Hematopoietic multipotent progenitor cell treated with erythropoietin and hydrocortisone succinate and interleukin-3 and kit ligand, for 6 days (in vitro differentiated cells): ENCODE measurements around the gene DNA2.
"Not testable (repeated sequence)": the region's sequence is repeated elsewhere in the genome, so short reads cannot be mapped to it uniquely, and the experiment has no call there.

Source experiments
- DNase-seq: peaks from one replicate; pipeline ENCODE4 v3.0.0-alpha.2; 2015

The DNA2 gene, protein sequence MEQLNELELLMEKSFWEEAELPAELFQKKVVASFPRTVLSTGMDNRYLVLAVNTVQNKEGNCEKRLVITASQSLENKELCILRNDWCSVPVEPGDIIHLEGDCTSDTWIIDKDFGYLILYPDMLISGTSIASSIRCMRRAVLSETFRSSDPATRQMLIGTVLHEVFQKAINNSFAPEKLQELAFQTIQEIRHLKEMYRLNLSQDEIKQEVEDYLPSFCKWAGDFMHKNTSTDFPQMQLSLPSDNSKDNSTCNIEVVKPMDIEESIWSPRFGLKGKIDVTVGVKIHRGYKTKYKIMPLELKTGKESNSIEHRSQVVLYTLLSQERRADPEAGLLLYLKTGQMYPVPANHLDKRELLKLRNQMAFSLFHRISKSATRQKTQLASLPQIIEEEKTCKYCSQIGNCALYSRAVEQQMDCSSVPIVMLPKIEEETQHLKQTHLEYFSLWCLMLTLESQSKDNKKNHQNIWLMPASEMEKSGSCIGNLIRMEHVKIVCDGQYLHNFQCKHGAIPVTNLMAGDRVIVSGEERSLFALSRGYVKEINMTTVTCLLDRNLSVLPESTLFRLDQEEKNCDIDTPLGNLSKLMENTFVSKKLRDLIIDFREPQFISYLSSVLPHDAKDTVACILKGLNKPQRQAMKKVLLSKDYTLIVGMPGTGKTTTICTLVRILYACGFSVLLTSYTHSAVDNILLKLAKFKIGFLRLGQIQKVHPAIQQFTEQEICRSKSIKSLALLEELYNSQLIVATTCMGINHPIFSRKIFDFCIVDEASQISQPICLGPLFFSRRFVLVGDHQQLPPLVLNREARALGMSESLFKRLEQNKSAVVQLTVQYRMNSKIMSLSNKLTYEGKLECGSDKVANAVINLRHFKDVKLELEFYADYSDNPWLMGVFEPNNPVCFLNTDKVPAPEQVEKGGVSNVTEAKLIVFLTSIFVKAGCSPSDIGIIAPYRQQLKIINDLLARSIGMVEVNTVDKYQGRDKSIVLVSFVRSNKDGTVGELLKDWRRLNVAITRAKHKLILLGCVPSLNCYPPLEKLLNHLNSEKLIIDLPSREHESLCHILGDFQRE

DNA sequence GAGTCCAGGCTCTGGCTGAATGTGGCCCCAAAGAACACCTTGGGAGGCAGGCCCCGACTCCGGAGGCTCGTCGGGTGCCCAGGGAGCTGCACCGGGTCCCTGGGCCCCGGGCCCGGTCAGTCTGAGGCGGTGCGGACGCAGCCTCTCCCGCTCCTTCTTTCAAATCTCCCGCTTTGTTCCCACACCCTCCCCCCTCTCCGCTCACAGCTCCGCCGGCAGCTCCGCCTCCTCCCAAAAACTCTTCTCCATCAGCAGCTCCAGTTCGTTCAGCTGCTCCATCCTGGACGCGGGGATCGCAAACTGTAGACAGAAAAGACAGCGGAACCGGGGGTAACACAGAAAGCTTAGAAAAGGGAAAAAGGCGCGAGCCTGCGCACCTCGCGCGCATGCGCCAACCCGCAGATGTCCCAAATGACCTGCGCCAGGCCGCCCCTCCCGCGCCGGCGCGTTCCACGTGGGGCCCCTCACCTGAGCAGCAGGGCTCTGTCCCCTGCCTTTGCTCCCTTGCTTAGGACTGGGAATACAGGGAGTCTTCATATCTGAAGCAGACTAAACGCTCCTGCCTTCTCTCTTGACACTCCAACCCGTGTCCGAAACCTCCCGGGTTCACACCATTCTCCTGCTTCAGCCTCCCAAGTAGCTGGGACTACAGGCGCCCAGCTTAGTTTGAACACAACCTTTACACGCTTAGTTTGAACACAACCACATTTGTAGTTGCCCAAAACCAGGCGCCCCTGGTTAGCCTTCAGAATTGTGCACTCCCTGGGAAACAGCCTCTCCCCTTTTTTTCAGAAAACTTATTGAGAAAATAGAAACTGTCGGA is at the start of gene DNA2:
Gene DNA2, minus strand, starts transcription at position 388 of the 823 bp plus-strand sequence. Its CDS starts 109 bp downstream, at position 279.
- DNase-seq = peak; percentile 90

- not testable (repeated sequence) for DNase-seq
Measured at GRCh38 chr10:68518609-68519008, 46.8 kb upstream of the DNA2 start.

DNA sequence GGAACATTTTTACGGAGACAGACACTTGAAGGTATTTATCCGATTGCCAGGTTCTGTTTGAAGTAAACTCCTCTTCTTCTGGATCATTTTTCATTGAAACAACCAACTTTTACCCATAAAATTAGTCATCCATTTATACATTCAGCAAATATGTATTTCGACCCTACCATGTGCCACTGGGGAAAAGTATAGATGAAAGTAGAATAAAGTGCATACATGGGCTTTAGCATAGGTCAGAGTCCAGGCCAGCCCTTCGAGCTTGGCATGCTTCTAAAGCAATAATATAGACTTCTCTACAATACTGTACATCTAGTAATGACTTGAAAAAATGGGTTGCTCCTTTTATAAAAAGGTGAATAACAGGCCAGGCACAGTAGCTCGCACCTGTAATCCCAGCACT is 45.4 kb upstream of the DNA2 start:
- DNase-seq = no peak

DNA sequence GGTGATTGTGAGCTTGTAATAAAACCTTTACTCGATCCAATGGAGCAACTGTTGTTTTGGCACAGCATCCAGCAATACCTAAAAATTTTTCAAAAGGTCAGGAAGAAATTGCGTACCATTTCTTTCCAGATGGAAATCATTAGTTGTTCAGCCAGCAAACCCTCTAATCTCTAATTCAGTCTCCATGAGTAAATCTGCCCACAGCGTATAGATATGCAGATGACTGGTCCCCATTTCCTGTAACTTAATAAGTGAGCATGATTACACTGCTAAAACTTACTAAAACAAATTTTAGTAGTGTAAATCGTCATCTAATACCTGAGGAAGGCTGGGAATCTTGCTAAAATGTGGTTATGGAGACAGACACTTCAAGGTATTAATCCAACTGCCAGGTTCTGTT is 45.0 kb upstream of the DNA2 start:
- no peak for DNase-seq

GRCh38 chr10:68516216-68516615 is 44.4 kb upstream of the DNA2 start:
- DNase-seq = not testable (repeated sequence)

DNA sequence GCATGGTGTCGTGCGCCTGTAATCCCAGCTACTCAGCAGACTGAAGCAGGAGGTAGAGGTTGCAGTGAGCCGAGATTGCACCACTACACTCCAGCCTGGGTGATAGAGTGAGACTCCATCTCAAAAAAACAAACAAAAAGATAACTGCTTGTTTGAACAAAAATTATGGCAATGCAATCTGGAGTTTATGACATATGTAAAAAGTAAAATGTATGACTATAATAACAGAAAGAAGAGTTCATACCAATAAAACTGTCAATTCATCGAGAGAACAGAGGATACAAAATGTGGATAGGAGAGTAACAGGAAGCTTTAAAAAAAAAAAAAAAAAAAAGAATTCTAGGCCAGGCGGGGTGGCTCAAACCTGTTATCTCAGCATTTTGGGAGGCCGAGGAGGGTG is 36.3 kb upstream of the DNA2 start:
- DNase-seq = no peak

DNA sequence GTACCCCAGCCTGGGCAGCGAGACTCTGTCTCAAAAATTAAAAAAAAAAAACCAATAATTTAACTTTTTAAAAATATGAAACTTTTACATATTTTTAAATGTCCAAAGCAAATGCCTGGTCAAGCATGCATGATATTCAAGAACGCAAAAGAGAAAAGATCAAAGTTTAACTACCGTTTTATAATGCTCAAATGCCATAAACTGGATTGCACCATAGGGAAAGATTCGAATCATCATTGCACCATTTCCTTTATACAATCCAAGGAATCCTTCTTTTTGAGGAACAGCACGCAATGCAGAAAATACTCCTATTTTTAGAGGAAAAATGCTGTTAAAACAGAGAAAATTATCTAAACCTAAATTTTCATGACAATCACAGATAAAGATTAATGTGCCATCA is 34.6 kb upstream of the DNA2 start:
- DNase-seq = no peak

- DNase-seq = no peak
Measured at GRCh38 chr10:68502846-68503245, 31.1 kb upstream of the DNA2 start.

- DNase-seq = no peak
Measured at GRCh38 chr10:68501691-68502090, 29.9 kb upstream of the DNA2 start.

DNA sequence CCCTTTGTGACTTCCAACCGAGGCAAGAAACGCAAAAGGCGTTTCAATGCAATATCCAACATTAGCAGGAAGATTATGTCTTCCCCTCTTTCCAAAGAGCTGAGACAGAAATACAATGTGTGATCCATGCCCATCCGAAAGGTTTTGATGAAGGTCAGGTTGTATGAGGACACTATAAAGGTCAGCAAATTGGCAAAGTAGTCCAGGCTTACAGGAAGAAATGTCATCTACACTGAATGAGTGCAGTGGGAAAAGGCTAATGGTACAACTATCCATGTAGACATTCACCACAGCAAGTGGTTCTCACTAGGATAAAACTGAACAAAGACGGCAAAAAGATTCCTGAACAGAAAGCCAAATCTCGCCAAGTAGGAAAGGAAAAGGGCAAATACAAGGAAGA is 27.8 kb upstream of the DNA2 start:
- DNase-seq = no peak

DNA sequence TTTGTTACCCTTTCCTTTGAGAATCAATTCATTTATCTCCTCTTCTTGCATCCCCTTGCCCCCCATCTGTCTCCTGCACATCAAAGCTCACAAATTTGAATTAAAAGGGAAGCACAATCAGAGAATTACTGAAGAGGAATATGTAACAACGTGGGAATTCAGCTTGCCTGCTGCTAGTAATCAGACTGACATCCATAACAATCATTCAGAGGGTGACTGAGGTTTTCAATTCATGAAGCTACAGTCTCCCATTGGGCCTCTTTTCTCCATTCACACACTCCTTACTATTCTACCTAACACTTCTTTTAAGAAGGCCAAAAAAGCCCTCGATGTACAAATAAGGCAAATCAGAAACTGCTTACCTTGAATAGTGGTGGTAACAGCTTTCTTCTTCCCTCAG is 24.3 kb upstream of the DNA2 start:
- DNase-seq = no peak

DNA sequence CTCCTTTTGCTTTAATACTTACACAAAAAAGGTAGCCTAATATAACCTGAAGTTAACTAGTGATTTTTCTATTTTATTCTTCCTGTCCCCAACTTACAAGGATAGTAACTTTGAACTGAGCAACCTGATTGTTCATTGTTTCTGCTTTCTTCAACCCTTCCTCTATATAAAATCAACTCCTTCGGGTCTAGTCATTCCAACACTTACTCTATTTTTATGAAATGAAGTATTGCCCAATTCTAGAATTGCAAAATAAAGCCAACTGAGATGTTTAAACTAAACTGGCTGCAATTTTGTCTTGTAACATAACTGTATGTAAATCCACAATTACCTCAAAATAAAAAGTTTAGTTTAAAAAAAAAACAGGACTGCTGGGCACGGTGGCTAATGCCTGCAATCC is 20.3 kb upstream of the DNA2 start:
- peak; percentile 23 for DNase-seq

GRCh38 chr10:68489919-68490318 is 18.1 kb upstream of the DNA2 start:
- DNase-seq = no peak

DNA sequence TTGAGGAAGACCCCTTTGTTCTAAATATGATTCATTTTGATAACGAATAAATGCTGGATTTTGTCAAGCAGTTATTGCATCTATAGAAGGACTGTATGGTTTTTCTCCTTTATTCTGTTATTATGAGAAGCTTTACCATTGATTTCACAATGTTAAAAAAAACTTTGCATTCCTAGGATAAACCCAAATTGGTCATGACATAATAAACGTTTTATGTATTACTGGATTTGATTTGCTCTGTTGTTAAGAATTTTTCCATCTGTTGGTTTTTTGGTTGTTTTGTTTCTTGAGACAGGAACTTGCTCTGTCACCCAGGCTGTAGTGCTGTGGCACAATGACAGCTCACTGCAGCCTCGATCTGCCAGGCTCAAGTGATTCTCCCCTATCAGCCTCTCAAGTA is 2.2 kb upstream of the DNA2 start:
- DNase-seq = no peak

GRCh38 chr10:68471063-68471585 is 649 bp downstream of the DNA2 start:
- DNase-seq = peak; percentile 31

DNA sequence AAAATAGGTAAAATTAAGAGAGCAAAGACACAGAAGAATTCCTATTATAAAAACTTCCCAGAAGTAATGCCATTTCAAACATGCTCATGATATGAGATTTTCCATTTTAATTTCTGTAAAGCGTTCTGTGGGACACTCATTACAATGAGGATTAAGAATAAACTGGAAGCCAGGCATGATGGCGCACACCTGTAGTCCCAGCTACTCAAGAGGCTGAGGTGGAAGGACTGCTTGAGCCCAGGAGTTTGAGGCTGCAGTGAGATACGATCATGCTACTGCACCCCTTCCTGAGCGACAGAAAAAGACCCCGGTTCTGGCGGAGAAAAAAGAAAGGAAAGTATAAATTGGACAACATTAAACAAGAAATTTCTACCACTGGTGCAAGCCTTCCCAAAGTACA is 1.5 kb downstream of the DNA2 start:
- DNase-seq = peak; percentile 11

DNA sequence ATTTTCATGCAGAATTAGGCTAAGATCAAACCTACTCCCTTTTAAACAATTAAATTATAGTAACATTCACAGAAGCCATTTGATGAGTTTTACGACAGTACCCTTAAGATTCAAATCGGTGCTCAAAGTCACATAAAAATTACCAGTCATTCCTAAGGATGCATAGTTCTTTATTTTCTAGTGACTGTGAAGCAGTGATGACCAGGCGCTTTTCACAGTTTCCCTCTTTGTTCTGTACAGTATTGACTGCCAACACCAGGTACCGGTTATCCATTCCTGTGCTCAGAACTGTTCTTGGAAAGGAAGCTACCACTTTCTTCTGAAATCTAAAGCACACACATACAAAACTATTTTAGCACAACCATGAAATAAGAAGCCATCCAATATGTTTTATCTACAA is 1.9 kb downstream of the DNA2 start:
- peak; percentile 19 for DNase-seq

DNA sequence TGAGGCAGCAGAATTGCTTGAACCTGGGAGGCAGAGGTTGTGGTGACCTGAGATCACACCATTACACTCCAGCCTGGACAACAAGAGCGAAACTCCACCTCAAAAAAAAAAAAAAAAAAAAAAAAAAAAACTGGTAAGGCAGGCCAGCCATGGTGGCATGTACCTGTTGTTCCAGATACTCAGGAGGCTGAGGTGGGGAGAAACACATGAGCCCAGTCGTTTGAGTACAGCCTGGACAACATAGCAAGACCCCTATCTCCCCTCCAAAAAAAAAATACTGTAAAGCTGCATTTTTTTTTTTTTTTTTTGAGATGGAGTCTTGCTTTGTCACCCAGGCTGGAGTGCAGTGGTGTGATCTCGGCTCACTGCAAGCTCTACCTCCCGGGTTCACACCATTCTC is 7.0 kb downstream of the DNA2 start:
- not testable (repeated sequence) for DNase-seq

GRCh38 chr10:68463365-68464093 is 8.2 kb downstream of the DNA2 start:
- DNase-seq = no peak

DNA sequence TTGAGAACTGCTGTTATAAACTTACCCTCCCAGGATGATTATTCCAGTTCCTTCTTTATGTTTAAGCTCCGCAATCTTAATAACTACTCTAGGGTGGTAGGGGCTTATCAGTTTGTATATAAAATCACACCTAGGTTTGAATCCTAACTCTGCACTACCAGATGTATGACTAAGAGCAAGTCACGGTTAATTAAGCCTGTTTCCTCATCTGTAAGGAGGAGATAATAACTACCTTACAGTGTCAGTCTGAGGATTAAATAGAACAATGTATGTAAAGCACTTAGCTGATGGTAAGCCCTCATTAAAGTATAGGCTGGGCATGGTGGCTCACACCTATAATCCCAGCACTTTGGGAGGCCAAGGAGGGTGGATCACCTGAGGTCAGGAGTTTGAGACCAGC is 9.2 kb downstream of the DNA2 start:
- DNase-seq = peak; percentile 28

GRCh38 chr10:68461032-68461431 is 10.7 kb downstream of the DNA2 start:
- no peak for DNase-seq

DNA sequence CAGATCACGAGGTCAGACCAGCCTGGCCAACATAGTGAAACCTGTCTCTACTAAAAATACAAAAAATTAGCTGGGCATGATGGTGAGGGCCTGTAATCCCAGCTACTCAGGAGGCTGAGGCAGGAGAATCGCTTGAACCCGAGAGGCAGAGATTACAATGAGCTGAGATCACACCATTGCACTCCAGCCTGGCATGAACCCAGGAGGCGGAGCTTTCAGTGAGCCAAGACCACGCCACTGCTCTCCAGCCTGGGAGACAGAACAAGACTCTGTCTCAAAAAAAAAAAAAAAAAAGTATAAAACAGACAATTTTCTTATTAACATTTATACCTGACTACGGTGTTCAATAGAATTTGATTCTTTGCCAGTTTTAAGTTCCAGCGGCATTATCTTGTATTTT is 22.1 kb downstream of the DNA2 start:
- DNase-seq = peak; percentile 42
